HG02973 (cell line): Measurements from ENCODE around the gene DSC2.
"Not testable (repeated sequence)": the region's sequence is repeated elsewhere in the genome, so short reads cannot be mapped to it uniquely, and the experiment has no call there.

Source experiments
- ATAC-seq: cut with Tn5 transposase; IDR thresholded peaks from one replicate; pipeline ENCODE4 v1.9.1; 2021; ENCODE audit warnings: moderate library complexity; ENCODE audit not compliant: unreplicated experiment

Gene DSC2

GRCh38 chr18:31102025-31102684 is at the start of gene DSC2:
DSC2 (minus strand) TSS chr18:31102421; CDS start chr18:31101971, 450 bp downstream.
- no peak for ATAC-seq

DNA sequence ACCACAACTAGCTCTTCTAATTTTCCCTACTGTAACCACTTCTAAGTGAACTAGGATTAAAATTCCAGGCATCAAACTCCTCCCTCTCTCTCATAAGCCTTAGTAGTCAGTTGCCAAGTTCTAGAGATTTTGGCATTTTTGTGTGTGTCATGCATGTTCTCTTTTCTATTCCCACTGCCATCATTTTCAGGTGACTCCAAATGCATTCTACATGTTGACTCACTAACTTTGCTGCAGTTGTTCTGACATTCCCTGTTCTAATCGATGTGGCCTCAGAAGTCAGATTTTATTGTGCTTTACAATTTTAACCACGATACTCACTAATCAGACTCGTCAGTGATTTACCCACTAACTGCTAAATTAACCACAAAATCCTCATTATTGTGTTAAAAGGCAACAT is 47.1 kb upstream of the DSC2 start:
- no peak for ATAC-seq

- ATAC-seq, result no peak
These were observed 46.4 kb upstream of the DSC2 start for GRCh38 chr18:31148600-31148999.

DNA sequence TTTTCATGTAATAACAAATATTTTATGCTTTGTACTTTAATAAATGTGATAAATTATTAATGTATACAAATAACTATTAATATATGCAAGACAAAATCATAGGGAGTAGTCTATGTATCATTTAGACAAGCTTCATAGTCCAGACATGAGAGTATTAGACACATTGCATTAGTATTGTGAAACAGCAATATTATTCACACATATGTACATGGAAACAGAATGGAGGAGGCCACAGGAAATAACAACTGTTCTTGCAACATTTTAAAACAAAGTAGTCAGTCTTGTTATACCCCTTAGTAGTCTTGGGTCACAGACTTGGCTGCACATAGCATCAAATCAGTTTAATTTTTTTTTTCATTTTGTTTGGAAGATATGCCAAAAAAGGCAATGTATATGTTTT is 44.6 kb upstream of the DSC2 start:
- no peak for ATAC-seq

DNA sequence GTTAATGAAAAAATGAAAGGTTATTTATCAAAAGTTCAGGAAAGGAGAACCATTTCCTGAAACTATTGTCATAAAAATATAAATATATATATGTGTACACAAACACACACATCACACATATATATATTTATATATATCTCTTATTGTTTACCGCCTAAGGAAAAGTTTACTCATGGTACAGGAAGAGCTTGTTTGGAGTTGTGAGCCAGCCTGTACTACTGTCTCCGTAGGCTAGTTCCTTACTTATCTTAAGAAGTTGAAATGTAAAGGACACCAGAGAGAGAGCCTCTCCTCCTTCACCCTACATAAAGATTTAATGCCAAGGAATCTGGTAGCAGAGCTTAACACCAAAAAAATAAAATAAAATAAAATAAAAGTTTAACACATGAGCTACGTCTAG is 40.8 kb upstream of the DSC2 start:
- ATAC-seq, result no peak

DNA sequence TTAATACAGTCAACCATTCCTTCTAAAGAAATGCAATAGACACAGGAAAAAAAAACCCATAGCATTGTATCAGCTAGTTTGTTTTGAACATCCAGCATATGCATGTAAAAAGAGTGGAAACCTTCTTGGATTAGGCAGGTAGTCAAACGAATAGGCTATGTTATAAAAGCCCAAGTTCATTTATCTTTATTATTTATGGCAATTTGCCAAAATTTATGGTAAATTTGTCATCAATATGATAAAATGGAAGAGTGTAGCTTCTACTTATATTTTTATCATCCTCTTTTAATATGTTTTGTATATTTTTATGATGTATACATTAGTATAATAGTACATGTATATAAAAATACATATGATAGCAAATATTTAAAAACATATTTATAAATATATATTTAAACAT is 36.5 kb upstream of the DSC2 start:
- no peak for ATAC-seq

DNA sequence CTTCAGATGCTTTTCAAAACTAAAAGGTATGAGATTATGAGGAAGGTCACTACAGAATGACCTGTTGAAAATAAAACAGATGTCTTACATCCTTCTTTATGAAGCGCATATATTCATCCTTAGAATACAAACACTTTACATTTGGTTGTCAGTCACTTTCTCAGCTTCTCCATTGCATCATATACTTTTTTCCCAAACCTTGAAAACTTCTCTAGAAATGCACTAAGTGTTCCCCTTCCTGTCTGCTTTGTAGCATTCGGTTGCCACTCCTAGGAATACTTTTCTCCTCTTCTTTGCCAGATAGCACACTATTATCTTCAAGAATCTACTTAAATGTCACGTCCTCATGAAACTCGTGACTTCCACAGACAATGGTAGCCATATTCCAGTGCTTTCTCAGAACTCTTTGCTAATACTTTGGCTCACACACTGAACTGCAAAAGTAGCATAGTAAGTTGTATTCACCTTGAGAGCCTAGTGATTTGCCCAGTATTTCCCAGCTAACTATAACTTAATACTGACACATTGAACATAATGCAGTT is 32.8 kb upstream of the DSC2 start:
- no peak for ATAC-seq

GRCh38 chr18:31129398-31130115 is 27.3 kb upstream of the DSC2 start:
- ATAC-seq, result no peak

- no peak for ATAC-seq
These were observed 23.7 kb upstream of the DSC2 start for GRCh38 chr18:31125878-31126277.

- not testable (repeated sequence) for ATAC-seq
These were observed 20.9 kb upstream of the DSC2 start for GRCh38 chr18:31123125-31123524.

GRCh38 chr18:31120594-31120993 is 18.4 kb upstream of the DSC2 start:
- no peak for ATAC-seq

DNA sequence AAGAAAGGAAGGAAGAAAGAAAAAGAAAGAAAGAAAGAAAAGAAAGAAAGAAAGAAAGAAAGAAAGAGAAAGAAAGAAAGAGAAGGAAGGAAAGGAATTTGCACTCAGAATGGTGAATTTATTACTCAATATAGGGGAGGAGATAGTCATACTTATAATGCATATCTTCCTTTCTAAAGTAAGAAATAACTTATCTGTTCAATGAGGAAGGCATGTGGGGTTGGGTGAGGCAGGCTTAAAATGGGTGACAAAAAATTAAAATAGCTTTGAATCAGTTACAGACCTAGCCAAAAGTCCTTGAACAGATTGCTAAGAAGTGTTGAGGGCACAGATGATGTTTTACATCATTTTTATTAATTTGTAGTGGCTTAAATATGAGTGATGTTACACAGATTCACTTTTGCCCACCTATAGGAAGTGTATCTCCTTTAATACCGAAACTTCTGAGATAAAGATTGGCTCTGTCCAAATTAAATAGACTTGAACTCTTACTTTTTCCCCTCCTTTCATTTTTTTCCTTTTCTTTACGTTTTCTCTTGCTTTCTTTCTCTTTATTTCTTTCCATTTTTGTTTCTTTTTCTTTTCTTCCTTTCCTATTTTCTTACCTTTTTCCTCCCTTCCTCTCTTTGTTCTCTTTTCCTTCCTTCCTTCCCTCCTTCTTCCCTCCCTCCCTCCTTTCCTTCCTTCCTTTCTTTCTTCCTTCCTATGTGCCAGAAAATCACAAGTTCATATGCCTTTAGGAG is 14.8 kb upstream of the DSC2 start:
- ATAC-seq, result no peak

- ATAC-seq, result no peak
These were observed 10.6 kb upstream of the DSC2 start for GRCh38 chr18:31112804-31113203.

DNA sequence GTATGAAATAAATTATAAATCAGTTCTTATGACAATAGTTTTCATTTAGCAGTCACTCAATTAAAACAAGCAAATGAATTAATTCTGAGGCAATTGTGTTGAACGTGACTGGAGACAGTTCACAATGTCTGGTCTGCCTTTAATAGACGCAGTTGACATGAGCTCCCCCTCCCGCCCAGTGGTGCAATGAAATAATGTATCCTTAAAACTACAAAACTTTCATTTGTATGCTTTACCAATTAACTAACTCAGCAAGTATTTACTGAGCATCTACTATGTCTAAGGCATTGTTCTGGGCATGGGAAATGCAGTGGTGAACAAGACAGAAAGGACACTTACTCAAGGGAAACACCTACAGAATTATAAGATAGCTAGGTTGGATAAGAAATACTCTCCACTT is 3.5 kb upstream of the DSC2 start:
- no peak for ATAC-seq

GRCh38 chr18:31104444-31104843 is 2.2 kb upstream of the DSC2 start:
- no peak for ATAC-seq

- ATAC-seq, result no peak
These were observed 1.2 kb upstream of the DSC2 start for GRCh38 chr18:31103423-31103822.

DNA sequence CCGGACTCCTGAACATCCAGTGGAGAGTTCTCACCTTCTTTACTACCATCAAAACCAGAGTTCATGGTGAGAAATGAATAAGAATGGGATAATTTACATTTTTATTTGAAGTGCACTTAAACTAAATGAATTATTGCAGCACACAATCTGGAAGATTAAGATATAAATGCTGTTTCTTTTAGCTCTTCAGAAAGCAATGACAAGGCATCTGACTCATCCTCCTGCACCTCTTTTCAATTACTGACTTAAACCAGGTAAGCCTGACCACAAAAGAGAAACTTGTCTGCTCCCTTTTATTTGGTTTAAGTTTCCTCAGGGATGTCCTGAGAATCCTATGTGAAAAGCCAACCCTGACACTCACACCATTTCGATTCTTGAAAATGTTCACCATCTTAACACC is 720 bp upstream of the DSC2 start:
- no peak for ATAC-seq

DNA sequence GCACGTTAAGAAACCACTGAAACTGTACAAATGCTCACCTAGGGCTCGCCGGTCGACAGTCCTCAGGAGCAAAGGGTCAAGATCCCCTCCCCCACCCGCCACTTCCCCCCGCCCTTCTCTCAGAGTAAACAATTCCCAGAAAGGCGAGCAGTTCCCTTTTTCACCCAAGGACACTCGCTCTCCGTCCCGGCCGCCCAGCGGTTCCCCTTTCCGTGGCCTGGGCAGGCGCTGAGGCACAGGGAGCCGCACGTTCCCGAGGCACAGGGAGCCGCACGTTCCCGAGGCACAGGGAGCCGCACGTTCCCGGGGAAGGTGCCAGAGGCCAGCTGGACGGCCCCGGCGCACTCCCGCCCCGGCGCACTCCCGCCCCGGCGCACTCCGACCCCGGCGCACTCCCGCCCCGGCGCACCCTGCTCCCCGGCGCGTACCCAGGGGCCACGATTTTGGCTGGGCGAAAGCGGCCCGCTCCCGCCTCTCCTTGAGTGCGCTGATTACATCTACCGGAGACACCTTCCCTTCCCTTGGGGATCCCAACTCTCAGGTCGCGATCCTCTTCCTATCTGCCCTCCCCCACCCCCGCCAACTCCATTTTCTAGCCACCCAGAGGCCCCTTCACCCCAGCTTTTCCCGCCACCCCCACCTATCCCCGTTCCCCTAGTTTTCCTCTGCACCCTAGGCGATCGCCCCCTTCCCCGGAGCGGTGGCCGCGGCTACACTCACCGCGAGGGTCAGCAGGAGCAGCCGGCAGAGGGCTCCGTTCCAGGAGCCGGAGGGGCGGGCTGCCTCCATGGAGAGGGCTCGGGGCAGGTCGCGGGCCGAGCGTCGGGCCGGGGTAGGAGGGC is 817 bp downstream of the DSC2 start:
- ATAC-seq, result no peak

DNA sequence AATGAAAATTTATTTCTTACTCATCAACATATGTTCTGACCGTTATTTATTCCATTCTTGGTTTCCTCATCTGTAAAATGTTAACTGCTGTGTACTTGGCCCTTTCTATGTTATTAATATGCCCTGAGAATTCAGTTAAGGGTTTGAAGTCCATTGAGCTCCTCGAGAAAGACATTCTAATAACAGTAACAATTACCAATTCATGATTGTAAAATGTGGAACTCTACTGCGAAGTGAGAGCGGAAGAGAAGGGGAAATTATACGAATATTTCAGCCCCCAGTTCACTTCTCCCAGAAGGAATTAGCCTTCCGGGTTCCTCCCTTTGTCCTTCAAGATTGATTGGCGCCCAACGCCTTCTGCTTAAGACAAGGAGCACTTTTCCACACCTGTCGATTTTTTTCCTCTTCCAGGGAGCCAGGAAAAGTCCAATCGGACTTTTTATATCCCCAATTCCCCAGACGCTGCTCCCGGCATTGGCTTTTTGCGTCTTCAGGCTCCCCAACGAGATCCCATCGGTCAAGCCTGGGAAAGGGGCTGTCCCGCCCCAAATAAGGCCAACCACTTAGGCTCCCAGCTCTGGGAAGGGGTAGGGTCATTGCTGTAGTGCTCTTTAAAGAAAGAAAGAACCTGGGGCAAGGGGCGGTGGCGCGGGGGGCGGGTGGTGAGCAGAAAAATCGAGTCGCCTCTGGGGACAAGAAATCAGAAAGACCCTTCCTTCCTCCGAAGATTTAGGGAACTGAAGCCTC is 1.6 kb downstream of the DSC2 start:
- ATAC-seq, result no peak
